HEK293 (cell line): Measurements from ENCODE around the gene ARHGEF28.

ENCODE experiments used
- BCL11A ChIP-seq: fragments of 450-650 bp; formaldehyde crosslinking; IDR thresholded peaks from 2 replicates; pipeline ENCODE4 v1.5.1; 2016; ENCODE audit warnings: low read depth, missing biosample characterization, missing genetic modification characterization
- HOXA7 ChIP-seq: sonication (generic); formaldehyde crosslinking; IDR thresholded peaks from 2 replicates; pipeline ENCODE4 v1.8.1; 2022; ENCODE audit warnings: missing genetic modification reagents, borderline replicate concordance
- KLF16 ChIP-seq: fragments of 450-650 bp; formaldehyde crosslinking; IDR thresholded peaks from 2 replicates; pipeline ENCODE4 v1.5.1; 2017; ENCODE audit warnings: missing biosample characterization, missing genetic modification characterization
- MYNN ChIP-seq: fragments of 450-650 bp; formaldehyde crosslinking; IDR thresholded peaks from 2 replicates; pipeline ENCODE4 v1.5.1; 2016; ENCODE audit warnings: missing biosample characterization, missing genetic modification characterization, borderline replicate concordance
- PRDM4 ChIP-seq: fragments of 450-650 bp; formaldehyde crosslinking; IDR thresholded peaks from 2 replicates; pipeline ENCODE4 v1.5.1; 2017; ENCODE audit warnings: missing biosample characterization, missing genetic modification characterization
- ZNF114 ChIP-seq: fragments of 450-650 bp; formaldehyde crosslinking; IDR thresholded peaks from 2 replicates; pipeline ENCODE4 v1.5.0; 2017; ENCODE audit warnings: missing biosample characterization, missing genetic modification characterization
- ZNF19 ChIP-seq: fragments of 450-650 bp; formaldehyde crosslinking; IDR thresholded peaks from 2 replicates; pipeline ENCODE4; 2016; ENCODE audit warnings: missing biosample characterization, missing genetic modification characterization, low read depth
- ZNF292 ChIP-seq: fragments of 450-650 bp; formaldehyde crosslinking; IDR thresholded peaks from 2 replicates; pipeline ENCODE4 v1.5.1; 2016; ENCODE audit warnings: low read depth, missing biosample characterization, missing genetic modification characterization, borderline replicate concordance
- ZNF501 ChIP-seq: fragments of 450-650 bp; formaldehyde crosslinking; IDR thresholded peaks from 2 replicates; pipeline ENCODE4 v1.5.1; 2016; ENCODE audit warnings: missing biosample characterization, missing genetic modification characterization
- ZNF518A ChIP-seq: fragments of 450-650 bp; formaldehyde crosslinking; conservative IDR thresholded peaks from 2 replicates; pipeline ENCODE4 v1.5.1; 2016; ENCODE audit warnings: low read depth, missing biosample characterization, missing genetic modification characterization
- ZNF76 ChIP-seq: fragments of 450-650 bp; formaldehyde crosslinking; IDR thresholded peaks from 2 replicates; pipeline ENCODE4; 2016; ENCODE audit warnings: low read depth, missing biosample characterization, missing genetic modification characterization, borderline replicate concordance
- ZNF830 ChIP-seq: fragments of 450-650 bp; IDR thresholded peaks from 2 replicates; pipeline ENCODE4 v1.5.0; 2018; ENCODE audit warnings: missing biosample characterization, missing genetic modification characterization, low read depth, mild to moderate bottlenecking, moderate library complexity
- TF ChIP-seq, protein P1 (sequence below): fragments of 450-650 bp; formaldehyde crosslinking; IDR thresholded peaks from 2 replicates; pipeline ENCODE4 v1.5.1; 2016; ENCODE audit warnings: missing biosample characterization, missing genetic modification characterization

DNA sequence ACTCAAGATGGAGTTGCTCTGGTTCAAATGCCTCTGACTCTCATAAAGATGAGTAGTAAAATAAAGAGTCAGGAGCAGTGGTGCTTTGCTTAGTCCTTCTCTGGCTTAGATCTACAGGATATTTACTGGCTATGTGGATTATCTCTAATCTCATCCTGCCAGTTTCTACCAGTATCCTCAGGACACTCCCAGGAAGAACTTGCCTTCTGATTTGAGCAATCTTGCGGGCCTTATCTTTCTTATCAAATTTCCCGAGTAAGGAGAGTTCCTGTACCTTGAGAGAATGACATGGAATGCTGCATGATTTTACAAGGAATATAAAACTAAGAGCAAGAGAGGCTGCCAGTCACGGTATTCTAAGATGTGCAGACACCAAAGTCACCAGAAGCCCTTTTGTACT, 364.0 kb downstream of the ARHGEF28 start:
- TF ChIP-seq MYNN (tag by site-specific recombination), result no peak
- TF ChIP-seq ZNF76 (tag by site-specific recombination), result no peak
- TF ChIP-seq ZNF292, result no peak
- TF ChIP-seq, protein P1, sequence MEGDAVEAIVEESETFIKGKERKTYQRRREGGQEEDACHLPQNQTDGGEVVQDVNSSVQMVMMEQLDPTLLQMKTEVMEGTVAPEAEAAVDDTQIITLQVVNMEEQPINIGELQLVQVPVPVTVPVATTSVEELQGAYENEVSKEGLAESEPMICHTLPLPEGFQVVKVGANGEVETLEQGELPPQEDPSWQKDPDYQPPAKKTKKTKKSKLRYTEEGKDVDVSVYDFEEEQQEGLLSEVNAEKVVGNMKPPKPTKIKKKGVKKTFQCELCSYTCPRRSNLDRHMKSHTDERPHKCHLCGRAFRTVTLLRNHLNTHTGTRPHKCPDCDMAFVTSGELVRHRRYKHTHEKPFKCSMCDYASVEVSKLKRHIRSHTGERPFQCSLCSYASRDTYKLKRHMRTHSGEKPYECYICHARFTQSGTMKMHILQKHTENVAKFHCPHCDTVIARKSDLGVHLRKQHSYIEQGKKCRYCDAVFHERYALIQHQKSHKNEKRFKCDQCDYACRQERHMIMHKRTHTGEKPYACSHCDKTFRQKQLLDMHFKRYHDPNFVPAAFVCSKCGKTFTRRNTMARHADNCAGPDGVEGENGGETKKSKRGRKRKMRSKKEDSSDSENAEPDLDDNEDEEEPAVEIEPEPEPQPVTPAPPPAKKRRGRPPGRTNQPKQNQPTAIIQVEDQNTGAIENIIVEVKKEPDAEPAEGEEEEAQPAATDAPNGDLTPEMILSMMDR (tag by site-specific recombination), result no peak
- TF ChIP-seq BCL11A (tag by site-specific recombination), result no peak
- TF ChIP-seq ZNF501 (tag by site-specific recombination), result no peak
- no peak for TF ChIP-seq ZNF19 (tag by site-specific recombination)
- TF ChIP-seq HOXA7 (CRISPR knock-in tag), result no peak
- no peak for TF ChIP-seq ZNF830 (tag by site-specific recombination)
- no peak for TF ChIP-seq ZNF518A
- TF ChIP-seq KLF16 (tag by site-specific recombination), result no peak
- TF ChIP-seq PRDM4, result no peak
- TF ChIP-seq ZNF114 (tag by site-specific recombination), result no peak
